Upper lobe of left lung (tissue), 4 donors: ENCODE data around the gene DHODH.
"Not testable (repeated sequence)": the region's sequence is repeated elsewhere in the genome, so short reads cannot be mapped to it uniquely, and the experiment has no call there.

ENCODE experiments used
- POLR2A ChIP-seq, 4 donors: fragments of 450-650 bp; IDR thresholded peaks; one replicate each; pipeline ENCODE4 v1.5.1; 2016 to 2017; ENCODE audit warnings: antibody characterized with exemption in 4 of 4, mild to moderate bottlenecking in 2 of 4
- POLR2AphosphoS5 ChIP-seq, 2 donors: sonication (generic); formaldehyde crosslinking; IDR thresholded peaks; one replicate each; pipeline ENCODE4 v1.5.1; 2017; ENCODE audit warnings: antibody characterized with exemption in 2 of 2
- TF ChIP-seq, protein P1 (sequence below), 6 experiments: fragments of 450-650 bp in 4 of 6; fragments of 200-600 bp in 2 of 6; sonication (generic) in 2 of 6; IDR thresholded peaks; one replicate each; pipeline ENCODE4 v1.5.1; 2016 to 2019; ENCODE audit warnings: antibody characterized with exemption in 6 of 6

DNA sequence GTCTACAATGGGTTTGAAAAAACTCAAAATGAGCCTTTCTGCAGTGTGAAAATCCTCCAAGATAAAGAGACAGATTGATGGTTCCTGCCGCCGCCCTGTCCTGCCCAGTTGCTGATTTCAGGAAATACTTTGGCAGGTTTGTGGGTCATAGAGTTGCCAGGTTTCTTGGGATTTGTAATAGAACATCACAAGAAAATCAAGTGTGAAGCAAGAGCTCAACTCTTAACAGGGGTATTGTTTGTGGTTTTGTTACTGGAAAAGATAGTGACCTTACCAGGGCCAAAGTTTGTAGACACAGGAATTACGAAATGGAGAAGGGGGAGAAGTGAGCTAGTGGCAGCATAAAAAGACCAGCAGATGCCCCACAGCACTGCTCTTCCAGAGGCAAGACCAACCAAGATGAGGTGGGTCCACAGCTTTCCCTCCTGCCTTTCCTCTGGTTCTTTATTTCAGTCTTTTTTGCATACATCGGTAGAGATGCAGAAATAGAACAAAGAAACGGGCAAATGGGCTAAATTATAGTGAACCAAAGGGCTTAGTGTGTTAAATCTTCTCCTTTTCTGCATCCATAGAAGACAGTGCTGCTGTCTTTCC lies 45.8 kb downstream of the DHODH start, which contains the start of gene HP:
- TF ChIP-seq, protein P1, sequence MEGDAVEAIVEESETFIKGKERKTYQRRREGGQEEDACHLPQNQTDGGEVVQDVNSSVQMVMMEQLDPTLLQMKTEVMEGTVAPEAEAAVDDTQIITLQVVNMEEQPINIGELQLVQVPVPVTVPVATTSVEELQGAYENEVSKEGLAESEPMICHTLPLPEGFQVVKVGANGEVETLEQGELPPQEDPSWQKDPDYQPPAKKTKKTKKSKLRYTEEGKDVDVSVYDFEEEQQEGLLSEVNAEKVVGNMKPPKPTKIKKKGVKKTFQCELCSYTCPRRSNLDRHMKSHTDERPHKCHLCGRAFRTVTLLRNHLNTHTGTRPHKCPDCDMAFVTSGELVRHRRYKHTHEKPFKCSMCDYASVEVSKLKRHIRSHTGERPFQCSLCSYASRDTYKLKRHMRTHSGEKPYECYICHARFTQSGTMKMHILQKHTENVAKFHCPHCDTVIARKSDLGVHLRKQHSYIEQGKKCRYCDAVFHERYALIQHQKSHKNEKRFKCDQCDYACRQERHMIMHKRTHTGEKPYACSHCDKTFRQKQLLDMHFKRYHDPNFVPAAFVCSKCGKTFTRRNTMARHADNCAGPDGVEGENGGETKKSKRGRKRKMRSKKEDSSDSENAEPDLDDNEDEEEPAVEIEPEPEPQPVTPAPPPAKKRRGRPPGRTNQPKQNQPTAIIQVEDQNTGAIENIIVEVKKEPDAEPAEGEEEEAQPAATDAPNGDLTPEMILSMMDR (IDR thresholded peaks at IDR 0.05), result not testable (repeated sequence)
- TF ChIP-seq POLR2A, POLR2AphosphoS5 (IDR thresholded peaks at IDR 0.05): not testable (repeated sequence)
